SU-DHL-6 (cell line): ENCODE results near the gene RAB36.

Experiments used
- H2AFZ ChIP-seq: fragments of 200-600 bp; sonication (generic); 2 replicates; pipeline ENCODE4 v1.6.1; 2014; ENCODE audit warnings: low read depth, mild to moderate bottlenecking, moderate library complexity, mixed read lengths, antibody characterized with exemption, low read length; ENCODE audit not compliant: severe bottlenecking
- H3F3A ChIP-seq: fragments of 200-600 bp; shearing (Covaris generic); 2 replicates; pipeline ENCODE4 v1.6.0; 2016; ENCODE audit warnings: antibody characterized with exemption, mild to moderate bottlenecking; ENCODE audit not compliant: insufficient read depth
- H3K27ac ChIP-seq: fragments of 200-600 bp; sonication (generic); 2 replicates; pipeline ENCODE4 v1.5.1; 2016; ENCODE audit warnings: low read depth, mild to moderate bottlenecking, low read length, moderate library complexity, mixed read lengths
- H3K27me3 ChIP-seq: fragments of 200-600 bp; sonication (generic), shearing (Covaris generic); 2 replicates; pipeline ENCODE4 v1.6.0; 2014; ENCODE audit warnings: mild to moderate bottlenecking, low read length
- H3K36me3 ChIP-seq: fragments of 200-600 bp; sonication (generic); 2 replicates; pipeline ENCODE4 v1.6.1; 2014; ENCODE audit warnings: mild to moderate bottlenecking, low read length, mixed read lengths
- H3K4me2 ChIP-seq: fragments of 300-600, 200-600 bp; shearing (Covaris generic), sonication (generic); 2 replicates; pipeline ENCODE4 v1.6.0; 2014; ENCODE audit warnings: low read length, low read depth, mild to moderate bottlenecking; ENCODE audit not compliant: poor library complexity, severe bottlenecking
- H3K4me3 ChIP-seq: fragments of 200-600 bp; sonication (generic); 2 replicates; pipeline ENCODE4 v1.5.1; 2014; ENCODE audit warnings: antibody characterized with exemption, low read length, mild to moderate bottlenecking, mixed read lengths; ENCODE audit not compliant: insufficient read depth, poor library complexity, severe bottlenecking
- H3K79me2 ChIP-seq: fragments of 200-600 bp; sonication (generic); 2 replicates; pipeline ENCODE4 v1.6.1; 2014; ENCODE audit warnings: mild to moderate bottlenecking, low read length, moderate library complexity; ENCODE audit not compliant: insufficient read depth
- H3K9ac ChIP-seq: fragments of 200-600 bp; sonication (generic); 2 replicates; pipeline ENCODE4 v1.7.0; 2014; ENCODE audit warnings: mild to moderate bottlenecking, low read length
- H3K9me2 ChIP-seq: fragments of 200-600 bp; sonication (generic); replicated peaks from 2 replicates; pipeline ENCODE4 v1.6.1; 2014; ENCODE audit warnings: low read length; ENCODE audit not compliant: insufficient read depth
- H3K9me3 ChIP-seq: fragments of 200-600 bp; sonication (generic); 2 replicates; pipeline ENCODE4 v1.6.1; 2014; ENCODE audit warnings: low read length, mixed read lengths; ENCODE audit not compliant: insufficient read depth
- H4K20me1 ChIP-seq: fragments of 200-600 bp; sonication (generic); 2 replicates; pipeline ENCODE4 v1.6.1; 2014; ENCODE audit warnings: low read depth, mild to moderate bottlenecking, antibody characterized with exemption, low read length, moderate library complexity, mixed read lengths
- CTCF ChIP-seq: fragments of 200-600 bp; sonication (generic); IDR thresholded peaks from one replicate; pipeline ENCODE4 v1.5.1; 2017; ENCODE audit warnings: antibody characterized with exemption, mild to moderate bottlenecking, low read length, moderate library complexity; ENCODE audit not compliant: insufficient read depth, poor library complexity, severe bottlenecking
- EZH2phosphoT487 ChIP-seq: fragments of 200-600 bp; sonication (generic), shearing (Covaris generic); conservative IDR thresholded peaks from 2 replicates; pipeline ENCODE4 v1.6.1; 2018; ENCODE audit warnings: mild to moderate bottlenecking, antibody characterized with exemption, low read length, moderate library complexity, mixed read lengths

RAB36 gene

GRCh38 chr22:23098230-23098705, 47.0 kb upstream of the RAB36 start:
- TF ChIP-seq EZH2phosphoT487 (no peak), CTCF (no peak)
- Histone ChIP-seq H3K36me3 (no peaks in the 10 kb centered on the region), H3K27ac (no peak overlapping the region), H4K20me1 (no peaks in the 10 kb centered on the region), H3F3A (no peaks in the 10 kb centered on the region), H3K79me2 (no peaks in the 10 kb centered on the region), H3K9me3 (no peaks in the 10 kb centered on the region), H3K9me2 (no peaks in the 10 kb centered on the region), H3K27me3 (no peaks in the 10 kb centered on the region), H3K9ac (no peak overlapping the region), H2AFZ (no peak overlapping the region), H3K4me2 (no peak overlapping the region), H3K4me3 (no peak overlapping the region)

GRCh38 chr22:23098718-23099530, 46.4 kb upstream of the RAB36 start:
- Histone ChIP-seq H3K36me3 (no peaks in the 10 kb centered on the region), H3K9ac (no peak overlapping the region), H2AFZ (no peak overlapping the region), H3K4me2 (no peak overlapping the region), H3K4me3 (no peak overlapping the region), H3K9me3 (no peaks in the 10 kb centered on the region), H3K79me2 (no peaks in the 10 kb centered on the region), H3F3A (no peaks in the 10 kb centered on the region), H3K9me2 (no peaks in the 10 kb centered on the region), H3K27ac (no peak overlapping the region), H4K20me1 (no peaks in the 10 kb centered on the region), H3K27me3 (no peaks in the 10 kb centered on the region)
- no peak for TF ChIP-seq EZH2phosphoT487
- TF ChIP-seq CTCF, result no peak

- Histone ChIP-seq H3K27me3 (no peaks in the 10 kb centered on the region), H3F3A (no peaks in the 10 kb centered on the region), H3K4me2 (no peak overlapping the region), H3K9ac (no peak overlapping the region), H3K79me2 (no peaks in the 10 kb centered on the region), H4K20me1 (no peaks in the 10 kb centered on the region), H3K9me2 (no peaks in the 10 kb centered on the region), H3K36me3 (no peaks in the 10 kb centered on the region), H3K4me3 (no peak overlapping the region), H2AFZ (no peak overlapping the region), H3K9me3 (no peaks in the 10 kb centered on the region), H3K27ac (no peak overlapping the region)
- no peak for TF ChIP-seq EZH2phosphoT487
- no peak for TF ChIP-seq CTCF
Observed at GRCh38 chr22:23099531-23099804, 45.8 kb upstream of the RAB36 start.
